ENCODE measurements around the gene PFKFB4.

GRCh38 chr3:48552111-48552951 lies 4.3 kb downstream of the PFKFB4 start:
- TF ChIP-seq ZNF384 (IDR thresholded peaks at IDR 0.05; ENCODE audit: borderline replicate concordance, low read depth, low read length) = no peak
- no peak for TF ChIP-seq PRDM15 (CRISPR knock-in tag; IDR thresholded peaks at IDR 0.05)
- TF ChIP-seq BMI1 (IDR thresholded peaks at IDR 0.05; ENCODE audit: borderline replicate concordance) = no peak
- no peak for TF ChIP-seq GABPA (IDR thresholded peaks at IDR 0.05; ENCODE audit: low read depth)
- TF ChIP-seq, protein P1, sequence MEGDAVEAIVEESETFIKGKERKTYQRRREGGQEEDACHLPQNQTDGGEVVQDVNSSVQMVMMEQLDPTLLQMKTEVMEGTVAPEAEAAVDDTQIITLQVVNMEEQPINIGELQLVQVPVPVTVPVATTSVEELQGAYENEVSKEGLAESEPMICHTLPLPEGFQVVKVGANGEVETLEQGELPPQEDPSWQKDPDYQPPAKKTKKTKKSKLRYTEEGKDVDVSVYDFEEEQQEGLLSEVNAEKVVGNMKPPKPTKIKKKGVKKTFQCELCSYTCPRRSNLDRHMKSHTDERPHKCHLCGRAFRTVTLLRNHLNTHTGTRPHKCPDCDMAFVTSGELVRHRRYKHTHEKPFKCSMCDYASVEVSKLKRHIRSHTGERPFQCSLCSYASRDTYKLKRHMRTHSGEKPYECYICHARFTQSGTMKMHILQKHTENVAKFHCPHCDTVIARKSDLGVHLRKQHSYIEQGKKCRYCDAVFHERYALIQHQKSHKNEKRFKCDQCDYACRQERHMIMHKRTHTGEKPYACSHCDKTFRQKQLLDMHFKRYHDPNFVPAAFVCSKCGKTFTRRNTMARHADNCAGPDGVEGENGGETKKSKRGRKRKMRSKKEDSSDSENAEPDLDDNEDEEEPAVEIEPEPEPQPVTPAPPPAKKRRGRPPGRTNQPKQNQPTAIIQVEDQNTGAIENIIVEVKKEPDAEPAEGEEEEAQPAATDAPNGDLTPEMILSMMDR (IDR thresholded peaks at IDR 0.05 in 2 of 3, conservative IDR thresholded peaks at IDR 0.05 in 1 of 3; ENCODE audit: control insufficient read depth in 2 of 3, extremely low read depth in 1 of 3, insufficient read depth in 1 of 3, low read depth in 3 of 3, low read length in 3 of 3) = no peak
- TF ChIP-seq NFYB (IDR thresholded peaks at IDR 0.05; ENCODE audit: insufficient read depth, low read depth, low read length) = no peak
- TF ChIP-seq ETV6 (conservative IDR thresholded peaks at IDR 0.05 in 1 of 2, IDR thresholded peaks at IDR 0.05 in 1 of 2; ENCODE audit: borderline replicate concordance in 1 of 2, low read depth in 1 of 2) = no peak
- TF ChIP-seq POLR2A (IDR thresholded peaks at IDR 0.05; ENCODE audit: low read depth, low read length) = no peak
